Measurements from ENCODE around the gene MSRB2.
"Not testable (repeated sequence)": the region's sequence is repeated elsewhere in the genome, so short reads cannot be mapped to it uniquely, and the experiment has no call there.

Gene MSRB2

DNA sequence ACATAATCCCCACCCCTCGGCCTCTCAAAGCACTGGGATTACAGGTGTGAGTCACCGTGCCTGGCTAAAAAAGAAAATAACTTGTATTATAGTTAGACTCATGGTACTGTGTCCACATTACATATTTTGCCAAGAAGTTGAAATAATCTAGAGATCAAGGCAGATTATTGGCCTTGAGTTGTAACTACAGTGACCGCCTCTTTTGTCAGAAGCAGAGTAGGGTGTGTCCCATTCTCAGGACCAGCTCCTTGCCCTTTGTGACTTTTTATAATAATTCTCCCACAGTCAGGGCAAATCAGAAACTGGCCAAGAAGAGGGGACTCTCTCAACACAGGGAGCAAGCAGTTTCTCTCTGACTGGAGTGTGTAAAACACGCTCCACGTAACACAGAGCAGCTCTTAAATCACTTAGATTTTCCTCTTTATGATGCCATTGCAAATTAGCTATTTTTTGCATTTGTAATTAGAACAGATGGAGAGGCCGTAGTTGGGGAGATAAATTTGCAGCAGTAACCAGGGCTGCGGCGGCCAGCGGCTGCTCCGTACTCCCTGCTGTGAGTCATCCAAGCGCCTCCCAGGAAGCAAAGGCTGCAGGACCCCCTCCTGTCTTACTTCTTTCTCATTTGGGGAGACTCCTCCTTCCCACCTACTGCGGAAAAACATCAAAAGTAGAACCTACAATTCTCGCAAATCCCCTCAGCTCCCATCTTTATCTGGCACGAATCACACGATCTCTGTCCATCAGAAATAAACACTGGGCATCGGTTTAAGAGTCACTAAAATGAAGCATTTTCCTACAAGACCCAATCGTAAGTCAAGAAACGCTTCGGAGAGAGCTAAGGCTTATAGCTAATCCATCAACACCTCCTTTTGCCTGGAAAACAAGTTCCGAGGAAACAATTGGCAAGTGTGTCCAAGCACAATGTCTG lies 32.1 kb upstream of the MSRB2 start:
- DNase-seq (ENCODE audit: low read depth): no peak
- no peaks in the 10 kb centered on the region for H3K36me3 ChIP-seq (ENCODE audit: control insufficient read depth, insufficient read depth, low read length, severe bottlenecking)
- H3K27me3 ChIP-seq (replicated peaks; ENCODE audit: control insufficient read depth, insufficient read depth, low read length): peaks cover 5% of the 10 kb centered on the region
- H3K9ac ChIP-seq (ENCODE audit: low read length): no peak overlapping the region
- H3K9me3 ChIP-seq (ENCODE audit: control insufficient read depth, low read length): peaks cover 8% of the 10 kb centered on the region
- peak overlapping the region; percentile 14 for H3K4me3 ChIP-seq (ENCODE audit: low read length)
- peaks cover 13% of the 10 kb centered on the region for H3K4me1 ChIP-seq (ENCODE audit: control insufficient read depth, insufficient read depth, low read length)

- no peak overlapping the region for H3K4me3 ChIP-seq (ENCODE audit: low read length)
- peaks cover 5% of the 10 kb centered on the region for H3K9me3 ChIP-seq (ENCODE audit: control insufficient read depth, low read length)
- H3K27me3 ChIP-seq (replicated peaks; ENCODE audit: control insufficient read depth, insufficient read depth, low read length): peaks cover 5% of the 10 kb centered on the region
- no peak overlapping the region for H3K9ac ChIP-seq (ENCODE audit: low read length)
- peaks cover 13% of the 10 kb centered on the region for H3K4me1 ChIP-seq (ENCODE audit: control insufficient read depth, insufficient read depth, low read length)
- DNase-seq (ENCODE audit: low read depth): no peak
- H3K36me3 ChIP-seq (ENCODE audit: control insufficient read depth, insufficient read depth, low read length, severe bottlenecking): no peaks in the 10 kb centered on the region
Observed at GRCh38 chr10:23063973-23064812, 31.2 kb upstream of the MSRB2 start.

DNA sequence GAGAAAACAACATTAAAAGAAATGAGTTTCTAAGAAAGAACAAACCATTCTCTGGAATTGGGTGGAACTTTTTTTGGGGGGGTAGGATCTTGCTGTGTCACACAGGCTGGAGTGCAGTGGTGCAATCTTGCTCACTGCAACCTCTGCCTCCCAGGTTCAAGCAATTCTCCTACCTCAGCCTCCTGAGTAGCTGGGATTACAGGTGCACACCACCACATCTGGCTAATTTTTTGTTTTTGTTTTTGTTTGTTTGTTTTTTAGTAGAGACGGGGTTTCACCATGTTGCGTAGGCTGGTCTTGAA lies 30.6 kb upstream of the MSRB2 start:
- DNase-seq (ENCODE audit: low read depth); H3K36me3 ChIP-seq (ENCODE audit: control insufficient read depth, insufficient read depth, low read length, severe bottlenecking); H3K9me3 ChIP-seq (ENCODE audit: control insufficient read depth, low read length); H3K4me3 ChIP-seq (ENCODE audit: low read length); H3K27me3 ChIP-seq (replicated peaks; ENCODE audit: control insufficient read depth, insufficient read depth, low read length); H3K9ac ChIP-seq (ENCODE audit: low read length): not testable (repeated sequence)
- H3K4me1 ChIP-seq (ENCODE audit: control insufficient read depth, insufficient read depth, low read length): peaks cover 13% of the 10 kb centered on the region

DNA sequence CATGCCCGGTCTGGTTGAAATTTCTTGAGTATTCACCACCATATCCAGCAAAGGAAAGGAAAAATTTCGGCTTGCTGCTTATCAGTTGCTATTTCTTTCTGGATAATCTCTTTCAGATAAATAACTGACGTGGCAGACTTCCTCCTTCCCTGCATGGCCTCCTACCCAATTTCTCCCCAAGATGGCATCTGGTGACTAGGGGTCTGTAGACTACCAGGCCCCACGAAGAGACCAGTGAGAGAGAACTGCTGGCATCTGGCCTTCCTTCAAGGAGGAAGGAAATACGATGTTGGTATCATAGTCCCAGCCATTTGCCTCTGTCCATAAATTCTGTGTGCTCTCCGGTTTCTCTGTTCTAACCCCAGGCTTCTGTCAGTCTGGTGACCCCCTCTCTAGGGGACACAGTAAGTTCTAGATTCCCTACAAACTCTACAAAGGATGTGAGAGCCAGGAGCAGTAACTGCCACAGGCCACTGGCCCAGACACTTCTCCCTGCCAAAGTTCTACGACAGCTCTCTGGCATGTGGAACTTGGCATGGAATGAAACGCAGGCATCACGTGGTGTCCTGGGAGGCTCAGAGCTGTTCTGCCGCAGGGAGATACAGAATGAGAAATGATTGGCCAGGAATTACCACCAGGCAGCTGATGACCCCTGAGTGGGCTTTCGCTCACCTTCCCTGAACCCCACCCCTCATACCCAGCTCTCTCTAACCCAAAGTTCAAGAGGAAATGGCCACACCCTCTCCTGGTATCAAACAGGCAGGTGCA lies 30.0 kb upstream of the MSRB2 start:
- H3K9me3 ChIP-seq (ENCODE audit: control insufficient read depth, low read length): no peaks in the 10 kb centered on the region
- peak; percentile 68 for DNase-seq (ENCODE audit: low read depth)
- no peak overlapping the region for H3K4me3 ChIP-seq (ENCODE audit: low read length)
- peaks cover 5% of the 10 kb centered on the region for H3K27me3 ChIP-seq (replicated peaks; ENCODE audit: control insufficient read depth, insufficient read depth, low read length)
- peaks cover 13% of the 10 kb centered on the region for H3K4me1 ChIP-seq (ENCODE audit: control insufficient read depth, insufficient read depth, low read length)
- no peaks in the 10 kb centered on the region for H3K36me3 ChIP-seq (ENCODE audit: control insufficient read depth, insufficient read depth, low read length, severe bottlenecking)
- H3K9ac ChIP-seq (ENCODE audit: low read length): no peak overlapping the region

GRCh38 chr10:23067337-23067736 lies 28.0 kb upstream of the MSRB2 start:
- Histone ChIP-seq H3K36me3 (ENCODE audit: control insufficient read depth, insufficient read depth, low read length, severe bottlenecking) (no peaks in the 10 kb centered on the region), H3K4me1 (ENCODE audit: control insufficient read depth, insufficient read depth, low read length) (peaks cover 13% of the 10 kb centered on the region), H3K9me3 (ENCODE audit: control insufficient read depth, low read length) (no peaks in the 10 kb centered on the region), H3K4me3 (ENCODE audit: low read length) (no peak overlapping the region), H3K9ac (ENCODE audit: low read length) (no peak overlapping the region), H3K27me3 (replicated peaks; ENCODE audit: control insufficient read depth, insufficient read depth, low read length) (peaks cover 5% of the 10 kb centered on the region)
- DNase-seq (ENCODE audit: low read depth): no peak

- no peak overlapping the region for H3K4me3 ChIP-seq (ENCODE audit: low read length)
- peaks cover 10% of the 10 kb centered on the region for H3K4me1 ChIP-seq (ENCODE audit: control insufficient read depth, insufficient read depth, low read length)
- no peaks in the 10 kb centered on the region for H3K36me3 ChIP-seq (ENCODE audit: control insufficient read depth, insufficient read depth, low read length, severe bottlenecking)
- peaks cover 5% of the 10 kb centered on the region for H3K27me3 ChIP-seq (replicated peaks; ENCODE audit: control insufficient read depth, insufficient read depth, low read length)
- H3K9me3 ChIP-seq (ENCODE audit: control insufficient read depth, low read length): no peaks in the 10 kb centered on the region
- DNase-seq (ENCODE audit: low read depth): peak; percentile 82
- H3K9ac ChIP-seq (ENCODE audit: low read length): no peak overlapping the region
Observed at GRCh38 chr10:23067939-23068775, 27.2 kb upstream of the MSRB2 start.

- H3K27me3 ChIP-seq (replicated peaks; ENCODE audit: control insufficient read depth, insufficient read depth, low read length): peaks cover 8% of the 10 kb centered on the region
- no peak overlapping the region for H3K9ac ChIP-seq (ENCODE audit: low read length)
- H3K36me3 ChIP-seq (ENCODE audit: control insufficient read depth, insufficient read depth, low read length, severe bottlenecking): no peaks in the 10 kb centered on the region
- H3K4me1 ChIP-seq (ENCODE audit: control insufficient read depth, insufficient read depth, low read length): peaks cover 7% of the 10 kb centered on the region
- no peak for DNase-seq (ENCODE audit: low read depth)
- H3K9me3 ChIP-seq (ENCODE audit: control insufficient read depth, low read length): no peaks in the 10 kb centered on the region
- no peak overlapping the region for H3K4me3 ChIP-seq (ENCODE audit: low read length)
Observed at GRCh38 chr10:23069019-23069815, 26.2 kb upstream of the MSRB2 start.

- not testable (repeated sequence) for H3K27me3 ChIP-seq (replicated peaks; ENCODE audit: control insufficient read depth, insufficient read depth, low read length); H3K4me1 ChIP-seq (ENCODE audit: control insufficient read depth, insufficient read depth, low read length); H3K9ac ChIP-seq (ENCODE audit: low read length); H3K9me3 ChIP-seq (ENCODE audit: control insufficient read depth, low read length); H3K36me3 ChIP-seq (ENCODE audit: control insufficient read depth, insufficient read depth, low read length, severe bottlenecking); DNase-seq (ENCODE audit: low read depth); H3K4me3 ChIP-seq (ENCODE audit: low read length)
Observed at GRCh38 chr10:23070092-23070912, 25.1 kb upstream of the MSRB2 start.

- Histone ChIP-seq H3K36me3 (ENCODE audit: control insufficient read depth, insufficient read depth, low read length, severe bottlenecking) (no peaks in the 10 kb centered on the region), H3K9me3 (ENCODE audit: control insufficient read depth, low read length) (no peaks in the 10 kb centered on the region), H3K27me3 (replicated peaks; ENCODE audit: control insufficient read depth, insufficient read depth, low read length) (peaks cover 8% of the 10 kb centered on the region), H3K9ac (ENCODE audit: low read length) (no peak overlapping the region), H3K4me1 (ENCODE audit: control insufficient read depth, insufficient read depth, low read length) (peaks cover under 1% of the 10 kb centered on the region), H3K4me3 (ENCODE audit: low read length) (no peak overlapping the region)
- DNase-seq (ENCODE audit: low read depth): no peak
Observed at GRCh38 chr10:23070913-23071218, 24.5 kb upstream of the MSRB2 start.

Measured in adipocyte (in vitro differentiated cells).